Osteoblast (primary cell): ENCODE measurements around the gene CAV1. TPM values are rescaled to one million over a fixed set of nuclear protein-coding genes. Genes with fewer than 3 reads are reported as not detected.
"Not testable (repeated sequence)": the region's sequence is repeated elsewhere in the genome, so short reads cannot be mapped to it uniquely, and the experiment has no call there.

ENCODE experiments used
- DNase-seq: peaks from one replicate; pipeline ENCODE4 v3.0.0; 2011; ENCODE audit warnings: low spot score, mixed read lengths; ENCODE audit not compliant: insufficient read length; ENCODE audit errors: missing footprints
- H2AFZ ChIP-seq: 2 replicates; pipeline ENCODE4 v1.6.0; 2011; ENCODE audit warnings: mild to moderate bottlenecking, low read length
- H3K27ac ChIP-seq: 2 replicates; pipeline ENCODE4 v1.5.1; 2011; ENCODE audit warnings: mild to moderate bottlenecking, low read depth, low read length, moderate library complexity
- H3K27me3 ChIP-seq: 2 replicates; pipeline ENCODE4 v1.6.0; 2012; ENCODE audit warnings: mild to moderate bottlenecking, control low read depth, inconsistent platforms, low read length, moderate library complexity; ENCODE audit not compliant: insufficient read depth
- H3K36me3 ChIP-seq: 2 replicates; pipeline ENCODE4 v1.5.1; 2011; ENCODE audit warnings: mild to moderate bottlenecking, low read length, control low read depth, moderate library complexity; ENCODE audit not compliant: insufficient read depth
- H3K4me1 ChIP-seq: 2 replicates; pipeline ENCODE4 v1.5.1; 2011; ENCODE audit warnings: mild to moderate bottlenecking, low read length, control low read depth, moderate library complexity; ENCODE audit not compliant: insufficient read depth
- H3K4me2 ChIP-seq: 2 replicates; pipeline ENCODE4 v1.6.0; 2011; ENCODE audit warnings: mild to moderate bottlenecking, low read length; ENCODE audit not compliant: insufficient read depth
- H3K4me3 ChIP-seq: fragments of 200-600 bp; sonication (generic); 3 replicates; pipeline ENCODE4 v1.5.1; 2012; ENCODE audit warnings: mild to moderate bottlenecking, low read length, inconsistent platforms; ENCODE audit not compliant: insufficient read depth
- H3K79me2 ChIP-seq: 2 replicates; pipeline ENCODE4 v1.6.0; 2012; ENCODE audit warnings: mild to moderate bottlenecking, low read length, control low read depth, inconsistent platforms; ENCODE audit not compliant: insufficient read depth
- H3K9me3 ChIP-seq: 2 replicates; pipeline ENCODE4 v1.5.1; 2011; ENCODE audit warnings: low read depth, low read length, control low read depth
- H4K20me1 ChIP-seq: 2 replicates; pipeline ENCODE4 v1.6.0; 2012; ENCODE audit warnings: mild to moderate bottlenecking, low read length, control low read depth; ENCODE audit not compliant: insufficient read depth
- CTCF ChIP-seq: IDR thresholded peaks from 2 replicates; pipeline ENCODE4 v1.5.1; 2011; ENCODE audit warnings: mild to moderate bottlenecking, low read depth, low read length, moderate library complexity; ENCODE audit errors: extremely low read depth
- total RNA-seq: library from RNA; depleted of rRNA; stranded (reverse); fragments of >200 nt; gene quantifications from 2 replicates; pipeline ENCODE4 v1.2.3, GENCODE V29; 2012

The CAV1 gene
- total RNA-seq, 1 donor: 337 TPM

GRCh38 chr7:116583653-116584052 lies 58.8 kb downstream of the CAV1 start:
- H3K36me3 ChIP-seq: no peaks in the 10 kb centered on the region
- TF ChIP-seq CTCF: no peak
- H3K4me2 ChIP-seq: peak overlapping the region; percentile 49
- H3K4me1 ChIP-seq: peaks cover 40% of the 10 kb centered on the region
- H3K27me3 ChIP-seq: no peaks in the 10 kb centered on the region
- H3K79me2 ChIP-seq: no peaks in the 10 kb centered on the region
- H3K9me3 ChIP-seq: no peaks in the 10 kb centered on the region
- DNase-seq: no peak
- no peaks in the 10 kb centered on the region for H4K20me1 ChIP-seq
- H3K27ac ChIP-seq: peak overlapping the region; percentile 98
- H3K4me3 ChIP-seq: peak overlapping the region; percentile 2
- H2AFZ ChIP-seq: no peak overlapping the region

GRCh38 chr7:116584721-116585120 lies 59.9 kb downstream of the CAV1 start:
- Histone ChIP-seq H3K27ac (peak overlapping the region; percentile 98), H3K4me1 (peaks cover 43% of the 10 kb centered on the region)

GRCh38 chr7:116585392-116585791 lies 60.6 kb downstream of the CAV1 start:
- H3K79me2 ChIP-seq: no peaks in the 10 kb centered on the region
- no peaks in the 10 kb centered on the region for H4K20me1 ChIP-seq
- H3K4me3 ChIP-seq: no peak overlapping the region
- H3K36me3 ChIP-seq: no peaks in the 10 kb centered on the region
- H2AFZ ChIP-seq: no peak overlapping the region
- no peak for DNase-seq
- H3K4me2 ChIP-seq: no peak overlapping the region
- no peaks in the 10 kb centered on the region for H3K9me3 ChIP-seq
- H3K27me3 ChIP-seq: no peaks in the 10 kb centered on the region
- H3K27ac ChIP-seq: no peak overlapping the region
- TF ChIP-seq CTCF: no peak
- H3K4me1 ChIP-seq: peaks cover 43% of the 10 kb centered on the region

More at GRCh38 chr7:116584721-116585120, 59.9 kb downstream of the CAV1 start:
- TF ChIP-seq CTCF: no peak
- Histone ChIP-seq H3K27me3 (no peaks in the 10 kb centered on the region), H3K4me3 (no peak overlapping the region), H4K20me1 (no peaks in the 10 kb centered on the region), H3K36me3 (no peaks in the 10 kb centered on the region), H3K79me2 (no peaks in the 10 kb centered on the region), H3K4me2 (no peak overlapping the region), H2AFZ (no peak overlapping the region), H3K9me3 (no peaks in the 10 kb centered on the region)
- no peak for DNase-seq

- TF ChIP-seq CTCF: no peak
- H3K4me3 ChIP-seq: no peak overlapping the region
- no peak overlapping the region for H2AFZ ChIP-seq
- H3K36me3 ChIP-seq: no peaks in the 10 kb centered on the region
- H3K27ac ChIP-seq: no peak overlapping the region
- H3K4me1 ChIP-seq: peaks cover 43% of the 10 kb centered on the region
- no peaks in the 10 kb centered on the region for H4K20me1 ChIP-seq
- H3K27me3 ChIP-seq: no peaks in the 10 kb centered on the region
- H3K79me2 ChIP-seq: no peaks in the 10 kb centered on the region
- H3K9me3 ChIP-seq: no peaks in the 10 kb centered on the region
- DNase-seq: no peak
- no peak overlapping the region for H3K4me2 ChIP-seq
These were observed 61.1 kb downstream of the CAV1 start for GRCh38 chr7:116585967-116586366.

GRCh38 chr7:116587200-116587599 lies 62.4 kb downstream of the CAV1 start:
- DNase-seq, H3K4me2 ChIP-seq, H4K20me1 ChIP-seq, H3K36me3 ChIP-seq, H2AFZ ChIP-seq, H3K4me3 ChIP-seq, H3K79me2 ChIP-seq, H3K9me3 ChIP-seq, H3K27me3 ChIP-seq: not testable (repeated sequence)
- Histone ChIP-seq H3K27ac (peak overlapping the region; percentile 80), H3K4me1 (peaks cover 38% of the 10 kb centered on the region)
